Activated T-cell treated with anti-CD3 and anti-CD28 coated beads for 48 hours (primary cell): Measurements from ENCODE around the gene UBE3D.
"Not testable (repeated sequence)": the region's sequence is repeated elsewhere in the genome, so short reads cannot be mapped to it uniquely, and the experiment has no call there.

Source experiments
- DNase-seq: peaks from one replicate; pipeline ENCODE4 v3.0.0-alpha.2; 2020; ENCODE audit warnings: low read depth

UBE3D gene

DNA sequence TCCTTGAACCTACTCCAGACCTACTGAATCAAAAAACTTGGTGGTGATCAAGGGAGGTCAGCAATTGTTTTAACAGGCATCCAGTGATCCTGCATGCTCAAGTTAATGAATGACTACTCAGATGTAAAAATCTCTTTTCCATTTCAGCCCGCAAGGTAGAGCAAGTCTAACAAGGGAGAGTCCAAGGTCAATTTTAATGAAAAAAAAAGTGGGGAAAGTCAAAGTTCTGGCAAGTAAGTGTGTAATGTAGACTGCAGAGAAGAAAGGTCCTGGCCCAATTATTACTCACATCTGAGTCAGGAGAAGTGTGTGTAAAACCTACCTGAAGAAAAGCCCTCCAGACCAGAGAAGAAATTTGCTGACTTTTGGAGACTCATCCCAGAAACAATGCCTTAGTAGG is 193.5 kb downstream of the UBE3D start:
- DNase-seq, result no peak

DNA sequence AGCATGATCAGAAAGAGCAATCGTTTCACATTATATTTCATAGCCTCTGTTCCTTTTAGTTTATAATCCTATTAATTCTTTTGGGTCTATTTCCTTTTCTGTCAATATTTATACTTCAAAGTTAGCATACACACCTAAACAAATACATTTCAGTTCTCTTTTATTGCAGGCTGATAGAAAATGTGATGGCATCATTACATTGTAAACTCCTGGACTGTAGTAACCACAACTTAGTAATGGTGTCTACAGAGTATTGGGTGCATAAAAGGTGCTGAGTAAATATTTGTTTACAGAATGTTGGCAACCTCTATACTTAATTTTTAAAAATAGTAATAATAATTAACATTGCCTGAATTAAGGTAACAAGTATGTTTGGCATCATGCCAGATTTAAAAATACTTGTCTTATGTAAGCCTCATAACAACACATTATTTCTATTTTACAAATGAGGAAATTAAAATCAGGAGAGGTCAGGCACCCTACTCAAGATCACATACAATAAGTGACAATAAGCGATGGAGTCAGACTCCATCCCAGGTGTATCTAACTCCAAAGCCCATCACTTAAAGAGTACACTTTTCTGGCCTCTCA is 195.0 kb downstream of the UBE3D start:
- DNase-seq, result no peak

DNA sequence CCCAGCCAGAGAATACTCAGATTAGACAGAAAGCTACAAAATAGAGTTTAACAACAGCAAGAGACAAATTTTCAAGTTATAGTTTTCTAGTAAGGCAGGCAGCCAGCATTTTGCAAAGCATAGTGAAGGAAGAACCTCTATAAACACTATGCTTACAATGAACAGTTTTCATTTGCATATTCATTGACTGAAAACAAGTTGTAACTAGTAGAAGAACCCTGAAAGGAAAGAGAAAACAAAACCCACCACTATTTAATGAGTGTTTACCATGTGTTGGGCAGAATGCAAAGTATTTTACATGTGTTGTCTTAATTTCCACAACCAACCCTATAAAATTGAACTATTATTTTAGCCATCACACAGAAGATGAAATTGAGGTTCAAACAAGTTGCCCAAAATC is 196.1 kb downstream of the UBE3D start:
- DNase-seq, result no peak

GRCh38 chr6:82867946-82868345 is 197.7 kb downstream of the UBE3D start:
- no peak for DNase-seq

- DNase-seq, result no peak
These were observed 199.2 kb downstream of the UBE3D start for GRCh38 chr6:82866446-82866845.

- no peak for DNase-seq
These were observed 200.2 kb downstream of the UBE3D start for GRCh38 chr6:82865461-82865860.

GRCh38 chr6:82863781-82864180 is 201.9 kb downstream of the UBE3D start:
- no peak for DNase-seq

DNA sequence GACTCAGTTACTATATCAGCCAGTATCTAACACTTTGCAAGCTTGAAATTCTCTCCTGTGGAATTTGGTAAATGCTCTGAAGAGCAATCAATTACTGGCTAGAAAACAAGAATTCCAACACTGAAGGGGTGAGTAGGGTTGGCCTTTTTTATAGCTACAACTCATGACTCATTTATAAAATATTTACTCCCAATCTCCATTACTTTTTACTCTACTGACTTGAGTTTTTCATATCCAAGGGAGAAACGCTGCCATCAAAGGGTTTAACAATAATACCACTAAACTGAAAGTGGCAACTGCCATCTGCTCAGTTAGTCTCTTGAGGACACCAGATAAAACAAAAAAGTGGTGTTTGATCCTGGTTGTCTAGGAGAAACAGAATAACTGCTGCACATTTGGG is 203.1 kb downstream of the UBE3D start:
- DNase-seq, result no peak

DNA sequence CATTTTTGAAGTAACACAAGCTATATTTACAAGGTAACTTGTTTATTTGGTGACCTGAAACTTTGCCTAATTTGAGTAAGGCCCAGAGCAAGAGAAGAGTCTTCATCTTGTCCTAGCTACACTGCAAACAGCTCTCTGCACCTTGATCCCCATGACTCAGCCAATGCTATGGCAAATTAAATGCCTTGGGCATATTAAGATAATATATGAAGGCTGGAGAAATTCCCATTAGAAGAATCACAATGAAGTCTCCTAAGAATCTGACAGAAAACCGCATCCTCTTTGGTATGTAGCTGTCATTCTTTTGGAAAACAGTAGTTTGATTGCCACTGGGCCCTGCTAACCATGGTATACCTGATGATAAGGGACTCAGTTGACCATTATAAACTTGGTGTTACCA is 204.5 kb downstream of the UBE3D start:
- DNase-seq, result no peak

DNA sequence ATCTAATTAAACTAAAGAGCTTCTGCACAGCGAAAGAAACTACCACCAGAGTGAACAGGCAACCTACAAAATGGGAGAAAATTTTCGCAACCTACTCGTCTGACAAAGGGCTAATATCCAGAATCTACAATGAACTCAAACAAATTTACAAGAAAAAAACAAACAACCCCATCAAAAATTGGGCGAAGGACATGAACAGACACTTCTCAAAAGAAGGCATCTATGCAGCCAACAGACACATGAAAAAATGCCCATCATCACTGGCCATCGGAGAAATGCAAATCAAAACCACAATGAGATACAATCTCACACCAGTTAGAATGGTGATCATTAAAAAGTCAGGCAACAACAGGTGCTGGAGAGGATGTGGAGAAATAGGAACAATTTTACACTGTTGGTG is 209.6 kb downstream of the UBE3D start:
- not testable (repeated sequence) for DNase-seq

- DNase-seq, result not testable (repeated sequence)
These were observed 212.7 kb downstream of the UBE3D start for GRCh38 chr6:82852904-82853303.

- no peak for DNase-seq
These were observed 222.3 kb downstream of the UBE3D start for GRCh38 chr6:82843291-82843885.

DNA sequence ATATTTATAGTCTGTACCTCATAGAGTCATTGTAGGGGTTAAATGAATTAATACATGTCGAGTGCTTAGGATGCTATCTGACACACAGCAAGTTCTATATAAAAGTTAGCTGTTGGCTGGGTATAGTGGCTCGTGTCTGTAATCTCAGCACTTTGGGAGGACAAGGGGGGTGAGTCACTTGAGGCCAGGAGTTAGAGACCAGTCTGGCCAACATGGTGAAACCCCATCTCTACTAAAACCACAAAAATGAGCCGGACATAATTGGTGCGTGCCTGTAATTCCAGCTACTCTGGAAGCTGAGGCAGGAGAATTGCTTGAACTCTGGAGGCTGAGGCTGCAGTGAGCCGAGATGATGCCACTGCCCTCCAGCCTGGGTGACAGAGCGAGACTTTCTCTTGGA is 222.9 kb downstream of the UBE3D start:
- no peak for DNase-seq
